H1 (cell line): Measurements from ENCODE around the gene DISP3. TPM values are rescaled to one million over a fixed set of nuclear protein-coding genes. Genes with fewer than 3 reads are reported as not detected.

Experiments
- BACH1 ChIP-seq: IDR thresholded peaks from 2 replicates; pipeline ENCODE4 v1.6.1; 2012; ENCODE audit warnings: low read length, improper control_type of control experiment
- CHD1 ChIP-seq: IDR thresholded peaks from 2 replicates; pipeline ENCODE4 v1.6.1; 2012; ENCODE audit warnings: low read depth, low read length, improper control_type of control experiment
- FOSL1 ChIP-seq: IDR thresholded peaks from 2 replicates; pipeline ENCODE4 v1.6.1; 2011; ENCODE audit warnings: mild to moderate bottlenecking, low read depth, low read length, moderate library complexity; ENCODE audit not compliant: insufficient read depth
- JUND ChIP-seq: IDR thresholded peaks from 2 replicates; pipeline ENCODE4 v1.6.1; 2011; ENCODE audit warnings: mild to moderate bottlenecking, improper control_type of control experiment, low read length
- KDM4A ChIP-seq: IDR thresholded peaks from one replicate; pipeline ENCODE4 v1.7.1; 2012; ENCODE audit warnings: low read depth, mild to moderate bottlenecking, moderate library complexity, low read length, inconsistent platforms; ENCODE audit not compliant: severe bottlenecking
- PHF8 ChIP-seq: fragments of 200-600 bp; sonication (generic); conservative IDR thresholded peaks from 2 replicates; pipeline ENCODE4 v1.7.1; 2012; ENCODE audit warnings: low read depth, mild to moderate bottlenecking, inconsistent platforms, low read length, moderate library complexity
- RNF2 ChIP-seq: fragments of 200-900, 300-1000 bp; sonication (generic); IDR thresholded peaks from 2 replicates; pipeline ENCODE4 v1.7.1; 2016; ENCODE audit warnings: borderline replicate concordance, low read depth, mild to moderate bottlenecking, antibody characterized with exemption, low read length; ENCODE audit not compliant: poor library complexity, severe bottlenecking; ENCODE audit errors: missing control alignments
- RXRA ChIP-seq: IDR thresholded peaks from 2 replicates; pipeline ENCODE4 v1.6.1; 2011; ENCODE audit warnings: low read depth, mild to moderate bottlenecking, low read length, moderate library complexity; ENCODE audit not compliant: insufficient read depth
- SRF ChIP-seq: IDR thresholded peaks from 2 replicates; pipeline ENCODE4 v1.6.1; 2011; ENCODE audit warnings: mild to moderate bottlenecking, low read depth, low read length, moderate library complexity
- TAF7 ChIP-seq: optimal IDR thresholded peaks from 2 replicates; pipeline ENCODE3; 2011; ENCODE audit warnings: low read depth, mild to moderate bottlenecking, inconsistent platforms, low read length, moderate library complexity, borderline replicate concordance
- polyA plus RNA-seq, 7 experiments: library from polyadenylated mRNA; depleted of rRNA in 3 of 7; stranded (reverse) in 5 of 7; unstranded in 2 of 7; fragments of >200 nt in 5 of 7; fragments of 200-250 nt in 2 of 7; gene quantifications; 1 replicate in 5 of 7; 2 replicates in 1 of 7; 4 replicates in 1 of 7; pipeline versions ENCODE4 v1.2.1 to v1.2.3, GENCODE V29; 2011 to 2013; ENCODE audit warnings: missing spikeins in 2 of 7, mixed read lengths in 2 of 7
- total RNA-seq: library from RNA; stranded (reverse); fragmentation: NEBNext Ultra II Directional; extraction: Animal tissue kit (Norgen Biotek cat#: 25700); gene quantifications from 2 replicates; pipeline ENCODE4 v1.2.1, GENCODE V29; 2021
- TF ChIP-seq, protein P1 (sequence below): IDR thresholded peaks from 2 replicates; pipeline ENCODE4 v1.6.1; 2012; ENCODE audit warnings: inconsistent platforms

Gene DISP3
- total and polyA plus RNA-seq, 2 of the 8 experiments (the other 6 are each of a cell fraction or from before 2014, with no cell fraction given) = 3.4 to 4.6 TPM

DNA sequence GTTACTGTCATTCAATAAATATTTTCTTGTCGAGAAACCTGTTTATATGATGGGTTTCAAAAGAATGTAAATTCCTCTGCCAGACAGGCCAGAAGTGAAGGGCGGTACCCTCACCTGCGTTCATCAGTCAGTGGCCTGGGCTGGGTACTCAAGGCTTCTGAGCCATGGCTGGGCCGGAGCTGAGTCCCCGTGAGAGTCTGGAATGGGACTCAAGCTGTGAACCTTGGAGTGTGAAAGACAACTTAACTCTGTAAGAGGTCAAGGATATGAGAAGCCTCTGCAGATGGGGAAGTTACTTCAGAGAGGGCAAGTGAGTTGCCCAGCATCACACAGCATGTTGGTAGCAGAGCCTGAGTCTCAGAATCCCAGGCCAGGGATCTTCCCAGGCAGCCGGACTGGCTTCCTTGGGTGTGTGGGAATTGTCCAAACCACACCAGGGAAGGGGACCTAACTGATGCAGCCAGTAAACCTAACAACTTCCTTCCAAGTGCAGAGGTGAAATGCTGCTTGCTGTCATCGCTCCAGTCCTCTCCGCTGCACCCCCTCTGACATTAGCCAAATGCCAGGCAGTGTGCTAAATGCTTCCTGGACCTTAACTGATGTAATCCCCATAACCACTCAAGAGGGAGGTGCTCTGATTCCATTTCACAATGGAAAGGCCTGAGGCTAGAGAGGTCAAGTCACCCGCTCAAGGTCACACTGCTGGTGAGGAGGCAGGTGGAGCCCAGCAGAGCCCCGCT is 4.8 kb downstream of the DISP3 start (continued):
- TF ChIP-seq CHD1 (no peak), TAF7 (no peak), FOSL1 (no peak), JUND (no peak), RNF2 (no peak), RXRA (no peak), KDM4A (no peak), PHF8 (no peak), BACH1 (no peak), SRF (no peak)
- TF ChIP-seq, protein P1, sequence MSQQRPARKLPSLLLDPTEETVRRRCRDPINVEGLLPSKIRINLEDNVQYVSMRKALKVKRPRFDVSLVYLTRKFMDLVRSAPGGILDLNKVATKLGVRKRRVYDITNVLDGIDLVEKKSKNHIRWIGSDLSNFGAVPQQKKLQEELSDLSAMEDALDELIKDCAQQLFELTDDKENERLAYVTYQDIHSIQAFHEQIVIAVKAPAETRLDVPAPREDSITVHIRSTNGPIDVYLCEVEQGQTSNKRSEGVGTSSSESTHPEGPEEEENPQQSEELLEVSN = no peak
